ENCODE measurements around the gene INCENP.

INCENP gene

DNA sequence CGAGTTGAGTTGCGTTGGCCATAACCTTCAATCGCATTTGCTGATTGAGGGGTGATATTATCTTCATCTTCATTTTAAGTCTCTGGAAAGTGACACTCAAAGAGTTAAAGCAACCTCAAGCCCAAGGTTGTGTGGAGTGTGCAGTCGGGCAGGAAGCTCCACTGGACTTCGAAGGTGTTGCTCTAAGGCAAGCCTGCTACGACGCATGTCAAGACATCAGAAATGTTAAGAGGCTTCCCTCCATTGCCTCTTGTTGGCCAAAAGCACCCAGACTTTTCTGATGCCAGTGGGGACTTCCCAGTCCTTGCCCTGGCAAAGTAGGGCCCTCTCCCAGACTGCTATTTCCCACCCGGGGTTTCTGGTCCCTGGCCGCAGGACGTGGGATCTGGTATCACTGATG lies 42.6 kb downstream of the INCENP start:
- no peaks in the 10 kb centered on the region for H3K27me3 ChIP-seq (ENCODE audit: insufficient read depth, low read length)
- no peak overlapping the region for H3K4me3 ChIP-seq (ENCODE audit: low read length)
- H3K27ac ChIP-seq (ENCODE audit: low read length) = no peak overlapping the region
- H3K9me3 ChIP-seq (ENCODE audit: insufficient read depth, low read depth, low read length) = no peaks in the 10 kb centered on the region; the same call in 1 of the 2 replicates
- no peaks in the 10 kb centered on the region for H3K36me3 ChIP-seq (ENCODE audit: insufficient read depth, low read depth, low read length)
- H3K4me1 ChIP-seq (ENCODE audit: insufficient read depth, low read length) = no peaks in the 10 kb centered on the region
- H3K9ac ChIP-seq (ENCODE audit: low read depth, low read length) = no peak overlapping the region

DNA sequence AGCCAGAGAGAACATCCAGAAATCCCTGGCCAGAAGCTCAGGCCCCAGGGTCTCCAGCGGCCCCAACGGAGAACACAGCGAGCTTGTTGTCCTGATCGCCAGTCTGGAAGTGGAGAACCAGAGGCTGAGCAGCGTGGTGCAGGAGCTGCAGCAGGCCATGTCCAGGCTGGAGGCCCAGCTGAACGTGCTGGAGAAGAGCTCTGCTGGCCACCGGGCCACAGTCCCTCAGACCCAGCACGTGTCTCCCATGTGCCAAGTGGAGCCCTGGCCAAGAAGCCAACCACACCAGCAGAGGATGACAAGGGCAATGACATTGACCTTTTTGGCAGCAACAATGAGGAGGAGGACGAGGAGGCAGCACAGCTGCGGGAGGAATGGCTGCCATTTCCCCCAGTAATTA lies 45.6 kb downstream of the INCENP start:
- Histone ChIP-seq H3K9me3 (ENCODE audit: insufficient read depth, low read depth, low read length) (no peaks in the 10 kb centered on the region; the same call in 1 of the 2 replicates), H3K36me3 (ENCODE audit: insufficient read depth, low read depth, low read length) (no peaks in the 10 kb centered on the region), H3K27me3 (ENCODE audit: insufficient read depth, low read length) (no peaks in the 10 kb centered on the region), H3K4me3 (ENCODE audit: low read length) (no peak overlapping the region), H3K9ac (ENCODE audit: low read depth, low read length) (no peak overlapping the region), H3K27ac (ENCODE audit: low read length) (no peak overlapping the region), H3K4me1 (ENCODE audit: insufficient read depth, low read length) (no peaks in the 10 kb centered on the region)

DNA sequence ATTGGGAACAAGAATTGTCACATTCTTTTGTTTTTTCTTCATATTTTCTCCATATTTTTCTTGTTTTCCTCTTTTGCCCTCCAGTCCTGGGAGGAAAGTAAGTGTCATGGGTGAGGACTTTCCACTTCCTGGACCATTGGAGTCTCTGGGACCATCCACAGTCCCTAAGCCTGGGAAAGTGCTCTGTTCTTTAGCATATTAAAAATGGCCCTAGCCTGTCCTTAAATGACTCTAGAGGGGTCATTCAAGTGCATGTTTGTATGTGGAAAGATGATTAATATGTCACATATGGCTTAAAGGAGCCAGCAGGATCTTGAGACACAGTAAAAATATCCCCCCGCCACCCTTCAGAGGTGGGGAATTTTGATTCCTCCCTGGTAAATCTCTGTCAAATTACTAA lies 46.1 kb downstream of the INCENP start:
- Histone ChIP-seq H3K4me1 (ENCODE audit: insufficient read depth, low read length) (no peaks in the 10 kb centered on the region), H3K9ac (ENCODE audit: low read depth, low read length) (no peak overlapping the region), H3K4me3 (ENCODE audit: low read length) (no peak overlapping the region), H3K27ac (ENCODE audit: low read length) (no peak overlapping the region), H3K36me3 (ENCODE audit: insufficient read depth, low read depth, low read length) (no peaks in the 10 kb centered on the region), H3K9me3 (ENCODE audit: insufficient read depth, low read depth, low read length) (no peaks in the 10 kb centered on the region; the same call in 1 of the 2 replicates), H3K27me3 (ENCODE audit: insufficient read depth, low read length) (no peaks in the 10 kb centered on the region)

DNA sequence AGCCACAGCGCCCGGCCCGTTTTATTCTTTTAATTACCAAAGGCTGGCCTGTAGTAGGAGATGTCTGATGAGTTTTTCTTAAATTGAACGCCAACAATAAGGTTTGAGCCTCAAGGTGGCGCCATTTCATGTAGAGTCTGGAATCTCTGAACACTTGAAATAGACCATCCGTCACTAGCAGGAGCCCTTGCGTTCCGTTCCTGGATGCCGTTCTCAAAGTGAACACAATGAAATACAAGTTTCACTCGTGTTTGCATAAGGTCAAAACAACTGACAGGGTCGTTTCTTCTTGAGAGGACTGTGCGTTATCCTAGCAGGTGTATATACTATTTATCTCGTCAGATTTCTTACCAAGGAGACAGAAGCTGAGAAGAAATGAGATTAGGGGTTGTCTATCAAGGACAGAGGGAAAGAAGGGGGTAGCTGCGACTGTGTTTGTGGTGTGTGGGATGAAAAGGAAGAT lies 47.5 kb downstream of the INCENP start:
- Histone ChIP-seq H3K9me3 (ENCODE audit: insufficient read depth, low read depth, low read length) (no peaks in the 10 kb centered on the region; the same call in 1 of the 2 replicates), H3K4me1 (ENCODE audit: insufficient read depth, low read length) (no peaks in the 10 kb centered on the region), H3K36me3 (ENCODE audit: insufficient read depth, low read depth, low read length) (no peaks in the 10 kb centered on the region), H3K27me3 (ENCODE audit: insufficient read depth, low read length) (no peaks in the 10 kb centered on the region), H3K4me3 (ENCODE audit: low read length) (no peak overlapping the region; the same call in 1 of the 2 replicates), H3K9ac (ENCODE audit: low read depth, low read length) (no peak overlapping the region), H3K27ac (ENCODE audit: low read length) (no peak overlapping the region)

DNA sequence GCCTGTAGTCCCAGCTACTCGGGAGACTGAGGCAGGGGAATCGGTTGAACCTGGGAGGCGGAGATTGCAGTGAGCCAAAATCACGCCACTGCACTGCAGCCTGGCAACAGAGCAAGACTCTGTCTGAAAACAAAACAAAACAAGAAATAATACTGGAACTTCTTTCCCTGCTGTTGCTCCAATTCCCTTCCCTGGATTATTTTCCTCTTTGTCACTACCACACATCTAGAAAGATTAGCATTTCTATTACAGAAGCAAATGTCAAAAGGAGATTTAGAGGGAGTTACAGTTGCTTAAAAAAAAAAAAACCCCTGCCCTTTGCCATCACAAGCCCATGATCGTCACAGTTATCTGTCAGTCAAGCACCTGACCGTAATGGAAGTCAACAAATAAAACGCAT lies 48.5 kb downstream of the INCENP start:
- Histone ChIP-seq H3K27me3 (ENCODE audit: insufficient read depth, low read length) (no peaks in the 10 kb centered on the region), H3K9me3 (ENCODE audit: insufficient read depth, low read depth, low read length) (no peaks in the 10 kb centered on the region; the same call in 1 of the 2 replicates), H3K36me3 (ENCODE audit: insufficient read depth, low read depth, low read length) (no peaks in the 10 kb centered on the region), H3K4me3 (ENCODE audit: low read length) (no peak overlapping the region), H3K9ac (ENCODE audit: low read depth, low read length) (no peak overlapping the region), H3K27ac (ENCODE audit: low read length) (no peak overlapping the region), H3K4me1 (ENCODE audit: insufficient read depth, low read length) (no peaks in the 10 kb centered on the region)

DNA sequence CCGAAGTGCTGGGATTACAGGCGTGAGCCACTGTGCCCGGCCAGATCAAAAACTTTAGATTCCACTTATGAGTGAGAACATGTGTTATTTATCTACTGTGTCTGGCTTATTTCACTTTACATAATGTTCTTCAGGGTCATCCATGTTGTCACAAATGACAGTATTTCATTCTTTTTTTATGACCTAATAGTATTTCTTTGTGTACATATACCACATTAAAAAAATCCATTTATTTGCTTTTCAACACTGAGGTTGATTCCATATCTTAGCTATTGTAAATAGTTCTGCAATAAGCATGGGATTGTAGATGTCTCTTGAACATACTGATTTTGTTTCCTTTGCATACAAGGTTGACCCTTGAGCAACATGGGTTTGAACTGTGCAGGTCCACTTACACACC lies 53.0 kb downstream of the INCENP start:
- Histone ChIP-seq H3K9me3 (ENCODE audit: insufficient read depth, low read depth, low read length) (no peaks in the 10 kb centered on the region), H3K36me3 (ENCODE audit: insufficient read depth, low read depth, low read length) (no peaks in the 10 kb centered on the region), H3K27me3 (ENCODE audit: insufficient read depth, low read length) (no peaks in the 10 kb centered on the region), H3K4me1 (ENCODE audit: insufficient read depth, low read length) (no peaks in the 10 kb centered on the region), H3K4me3 (ENCODE audit: low read length) (no peak overlapping the region), H3K9ac (ENCODE audit: low read depth, low read length) (no peak overlapping the region), H3K27ac (ENCODE audit: low read length) (no peak overlapping the region)

DNA sequence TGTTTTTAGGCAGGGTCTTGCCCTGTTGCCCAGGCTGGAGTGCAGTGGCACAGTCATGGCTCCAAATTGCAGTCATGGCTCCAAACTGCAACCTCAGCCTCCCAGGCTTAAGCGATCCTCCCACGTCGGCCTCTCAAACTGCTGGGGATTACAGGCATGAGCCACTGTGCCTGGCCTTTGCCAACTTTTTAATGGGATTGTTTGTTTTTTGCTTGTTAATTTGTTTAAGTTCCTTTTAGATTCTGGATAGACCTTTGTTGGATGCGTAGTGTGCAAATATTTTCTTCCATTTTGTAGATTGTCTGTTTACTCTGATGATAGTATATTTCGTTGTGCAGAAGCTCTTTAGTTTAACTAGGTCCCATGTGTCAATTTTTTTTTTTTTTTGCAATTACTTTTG lies 56.2 kb downstream of the INCENP start:
- no peak overlapping the region for H3K4me3 ChIP-seq (ENCODE audit: low read length)
- no peaks in the 10 kb centered on the region for H3K4me1 ChIP-seq (ENCODE audit: insufficient read depth, low read length)
- no peaks in the 10 kb centered on the region for H3K36me3 ChIP-seq (ENCODE audit: insufficient read depth, low read depth, low read length)
- no peaks in the 10 kb centered on the region for H3K9me3 ChIP-seq (ENCODE audit: insufficient read depth, low read depth, low read length)
- no peak overlapping the region for H3K9ac ChIP-seq (ENCODE audit: low read depth, low read length)
- no peak overlapping the region for H3K27ac ChIP-seq (ENCODE audit: low read length)
- H3K27me3 ChIP-seq (ENCODE audit: insufficient read depth, low read length) = no peaks in the 10 kb centered on the region

DNA sequence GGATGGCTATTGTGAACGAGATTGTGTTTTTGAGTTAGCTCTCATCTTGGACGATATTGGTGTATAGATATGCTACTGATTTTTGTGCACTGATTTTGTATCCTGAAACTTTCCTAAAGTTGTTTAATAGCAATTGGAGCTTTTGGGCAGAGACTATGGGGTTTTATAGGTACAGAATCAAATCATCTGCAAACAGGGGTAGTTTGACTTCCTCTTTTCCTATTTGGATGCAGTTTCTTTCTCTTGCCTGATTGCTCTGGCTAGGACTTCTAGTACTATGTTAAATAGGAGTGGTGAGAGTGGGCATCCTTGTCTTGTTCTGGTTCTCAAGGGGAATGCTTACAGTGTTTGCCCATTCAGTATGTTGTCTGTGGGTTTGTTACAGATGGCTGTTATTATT lies 57.3 kb downstream of the INCENP start:
- Histone ChIP-seq H3K4me3 (ENCODE audit: low read length) (no peak overlapping the region), H3K36me3 (ENCODE audit: insufficient read depth, low read depth, low read length) (no peaks in the 10 kb centered on the region), H3K9ac (ENCODE audit: low read depth, low read length) (no peak overlapping the region), H3K27ac (ENCODE audit: low read length) (no peak overlapping the region), H3K9me3 (ENCODE audit: insufficient read depth, low read depth, low read length) (no peaks in the 10 kb centered on the region), H3K4me1 (ENCODE audit: insufficient read depth, low read length) (no peaks in the 10 kb centered on the region), H3K27me3 (ENCODE audit: insufficient read depth, low read length) (no peaks in the 10 kb centered on the region)

DNA sequence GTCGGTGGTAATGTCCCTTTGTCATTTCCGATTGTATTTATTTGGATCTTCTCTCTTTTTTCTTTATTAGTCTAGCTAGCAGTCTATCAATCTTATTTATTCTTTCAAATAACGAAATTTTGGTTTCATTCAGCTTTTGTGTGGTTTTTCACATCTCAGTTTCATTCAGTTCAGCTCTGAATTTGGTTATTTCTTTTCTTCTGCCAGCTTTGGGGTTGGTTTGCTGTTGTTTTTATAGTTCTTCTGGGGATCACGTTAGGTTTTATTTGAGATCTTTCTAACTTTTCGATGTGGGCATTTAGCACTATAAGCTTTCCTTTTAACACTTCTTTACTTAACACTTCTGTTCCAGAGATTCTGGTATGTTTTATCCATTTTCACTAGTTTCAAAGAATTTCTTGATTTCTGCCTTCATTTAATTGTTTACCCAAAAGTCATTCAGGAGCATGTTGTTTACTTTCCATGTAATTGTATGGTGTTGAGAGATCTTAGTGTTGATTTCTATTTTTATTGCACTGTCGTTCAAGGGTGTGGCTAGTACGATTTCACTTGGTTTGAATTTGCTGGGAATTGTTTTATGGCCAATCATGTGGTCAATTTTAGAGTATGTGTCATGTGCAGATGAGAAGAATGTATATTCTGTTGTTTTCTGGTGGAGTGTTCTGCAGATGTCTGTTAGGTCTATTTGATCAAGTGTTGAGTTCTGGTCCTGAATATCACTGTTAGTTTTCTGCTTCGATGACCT lies 58.5 kb downstream of the INCENP start:
- H3K36me3 ChIP-seq (ENCODE audit: insufficient read depth, low read depth, low read length) = no peaks in the 10 kb centered on the region

DNA sequence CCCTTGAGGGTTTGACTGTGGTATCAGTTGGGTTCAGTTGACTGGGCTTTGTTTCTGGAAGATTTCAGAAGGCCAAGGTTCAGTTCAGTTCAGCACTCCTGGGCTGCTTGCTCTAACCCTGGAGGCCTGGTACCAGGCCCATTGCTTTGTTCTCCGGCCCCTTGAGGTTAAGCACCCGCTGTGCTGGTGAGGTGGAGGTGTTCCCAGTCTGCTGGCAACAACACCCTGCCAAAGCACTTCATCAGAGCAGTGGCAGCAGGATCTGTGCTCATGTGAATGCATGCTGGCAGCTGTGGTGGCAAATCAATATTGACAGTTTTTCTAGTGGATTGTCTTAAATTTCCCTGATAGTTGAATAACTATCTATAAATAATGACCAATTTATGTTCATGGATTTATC lies 62.4 kb downstream of the INCENP start:
- Histone ChIP-seq H3K9ac (ENCODE audit: low read depth, low read length) (no peak overlapping the region), H3K4me3 (ENCODE audit: low read length) (no peak overlapping the region), H3K36me3 (ENCODE audit: insufficient read depth, low read depth, low read length) (no peaks in the 10 kb centered on the region), H3K27me3 (ENCODE audit: insufficient read depth, low read length) (no peaks in the 10 kb centered on the region), H3K27ac (ENCODE audit: low read length) (no peak overlapping the region), H3K9me3 (ENCODE audit: insufficient read depth, low read depth, low read length) (no peaks in the 10 kb centered on the region), H3K4me1 (ENCODE audit: insufficient read depth, low read length) (no peaks in the 10 kb centered on the region)

More for the DNA sequence above, 58.5 kb downstream of the INCENP start:
- no peak overlapping the region for H3K9ac ChIP-seq (ENCODE audit: low read depth, low read length)
- H3K9me3 ChIP-seq (ENCODE audit: insufficient read depth, low read depth, low read length) = no peaks in the 10 kb centered on the region
- H3K27ac ChIP-seq (ENCODE audit: low read length) = no peak overlapping the region
- H3K4me1 ChIP-seq (ENCODE audit: insufficient read depth, low read length) = no peaks in the 10 kb centered on the region
- H3K4me3 ChIP-seq (ENCODE audit: low read length) = no peak overlapping the region
- H3K27me3 ChIP-seq (ENCODE audit: insufficient read depth, low read length) = no peaks in the 10 kb centered on the region

DNA sequence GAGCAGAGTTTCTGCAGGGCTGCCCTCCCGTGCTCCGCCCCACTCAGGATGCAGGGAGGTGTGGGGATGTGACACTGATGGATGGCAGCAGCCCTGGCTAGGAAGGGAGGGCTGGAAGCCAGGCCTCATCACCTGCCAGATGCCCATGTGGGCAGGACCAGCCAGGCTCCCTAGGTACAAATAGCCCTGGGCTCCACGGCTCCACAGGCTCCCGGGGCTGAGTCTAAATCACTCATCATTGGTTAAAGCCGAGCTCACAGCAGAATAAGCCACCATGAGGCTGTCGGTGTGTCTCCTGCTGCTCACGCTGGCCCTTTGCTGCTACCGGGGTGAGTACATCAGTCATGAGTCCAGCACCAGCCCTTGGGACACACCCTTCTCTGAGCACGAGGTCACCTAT lies 66.2 kb downstream of the INCENP start, which contains the start of gene SCGB1D1:
Gene SCGB1D1, plus strand, starts transcription at position 206 of the 400 bp plus-strand sequence. Its CDS starts 69 bp downstream, at position 275.
- Histone ChIP-seq H3K36me3 (ENCODE audit: insufficient read depth, low read depth, low read length) (no peaks in the 10 kb centered on the region), H3K4me1 (ENCODE audit: insufficient read depth, low read length) (no peaks in the 10 kb centered on the region), H3K9ac (ENCODE audit: low read depth, low read length) (no peak within 1 kb of the TSS), H3K9me3 (ENCODE audit: insufficient read depth, low read depth, low read length) (no peaks in the 10 kb centered on the region), H3K27ac (ENCODE audit: low read length) (no peak within 1 kb of the TSS), H3K27me3 (ENCODE audit: insufficient read depth, low read length) (no peaks in the 10 kb centered on the region), H3K4me3 (ENCODE audit: low read length) (no peak within 1 kb of the TSS)

DNA sequence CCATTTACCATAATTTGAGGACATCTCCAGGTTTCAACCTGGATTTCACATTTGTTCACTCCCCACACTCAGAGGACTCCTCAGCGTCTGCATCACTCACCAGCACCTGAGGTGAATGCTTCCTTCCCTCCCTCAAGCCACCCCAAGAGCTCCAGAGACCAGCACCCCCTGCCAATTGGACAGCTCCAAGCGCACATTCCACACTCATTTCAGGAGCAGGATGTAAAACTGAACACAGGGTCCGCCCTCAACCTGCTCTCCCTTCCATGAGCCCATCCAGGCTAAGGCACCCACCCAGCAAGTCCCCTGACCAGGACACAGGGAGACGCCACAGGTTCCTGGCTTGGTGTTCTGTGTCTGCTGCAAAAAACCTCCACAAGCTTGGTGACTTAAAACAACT lies 70.1 kb downstream of the INCENP start:
- no peak overlapping the region for H3K4me3 ChIP-seq (ENCODE audit: low read length)
- H3K36me3 ChIP-seq (ENCODE audit: insufficient read depth, low read depth, low read length) = no peaks in the 10 kb centered on the region
- peaks cover 4% of the 10 kb centered on the region for H3K4me1 ChIP-seq (ENCODE audit: insufficient read depth, low read length)
- H3K9me3 ChIP-seq (ENCODE audit: insufficient read depth, low read depth, low read length) = no peaks in the 10 kb centered on the region
- no peak overlapping the region for H3K9ac ChIP-seq (ENCODE audit: low read depth, low read length)
- no peaks in the 10 kb centered on the region for H3K27me3 ChIP-seq (ENCODE audit: insufficient read depth, low read length)
- H3K27ac ChIP-seq (ENCODE audit: low read length) = no peak overlapping the region

Measured in iPS-20b (cell line).